T1000 (cell line): ENCODE measurements around the gene RHEB.
"Not testable (repeated sequence)": the region's sequence is repeated elsewhere in the genome, so short reads cannot be mapped to it uniquely, and the experiment has no call there.

Source experiments
- DNase-seq: peaks from one replicate; lab custom pipeline; 2025; ENCODE audit warnings: mixed read lengths; lab: John Stamatoyannopoulos, UW

RHEB gene

GRCh38 chr7:151524845-151525244 is 5.2 kb upstream of the RHEB start:
- DNase-seq, result no peak

- no peak for DNase-seq
Observed at GRCh38 chr7:151524331-151524730, 4.6 kb upstream of the RHEB start.

- peak; percentile 23 for DNase-seq
Observed at GRCh38 chr7:151520419-151521261, 945 bp upstream of the RHEB start.

GRCh38 chr7:151518947-151519764 is 539 bp downstream of the RHEB start:
- not testable (repeated sequence) for DNase-seq

- peak; percentile 11 for DNase-seq
Observed at GRCh38 chr7:151518105-151518946, 1.4 kb downstream of the RHEB start.

- no peak for DNase-seq
Observed at GRCh38 chr7:151517601-151518104, 2.0 kb downstream of the RHEB start.

GRCh38 chr7:151515276-151515565 is 4.5 kb downstream of the RHEB start:
- DNase-seq, result no peak

GRCh38 chr7:151514461-151515275 is 5.0 kb downstream of the RHEB start:
- DNase-seq, result no peak

- DNase-seq, result no peak
Observed at GRCh38 chr7:151513133-151513532, 6.6 kb downstream of the RHEB start.

- DNase-seq, result no peak
Observed at GRCh38 chr7:151512353-151512752, 7.3 kb downstream of the RHEB start.

- no peak for DNase-seq
Observed at GRCh38 chr7:151511946-151512345, 7.7 kb downstream of the RHEB start.

GRCh38 chr7:151511270-151511669 is 8.4 kb downstream of the RHEB start:
- DNase-seq, result no peak

GRCh38 chr7:151509670-151510333 is 9.9 kb downstream of the RHEB start:
- DNase-seq, result no peak

- DNase-seq, result no peak
Observed at GRCh38 chr7:151508991-151509390, 10.7 kb downstream of the RHEB start.

- no peak for DNase-seq
Observed at GRCh38 chr7:151507806-151508205, 11.9 kb downstream of the RHEB start.

GRCh38 chr7:151506901-151507382 is 12.8 kb downstream of the RHEB start:
- no peak for DNase-seq

- DNase-seq, result no peak
Observed at GRCh38 chr7:151505836-151506468, 13.7 kb downstream of the RHEB start.

GRCh38 chr7:151505433-151505832 is 14.3 kb downstream of the RHEB start:
- DNase-seq, result no peak

GRCh38 chr7:151504715-151505326 is 14.9 kb downstream of the RHEB start:
- DNase-seq, result no peak
